Endothelial cell of hepatic sinusoid (primary cell): Measurements from ENCODE around the gene ARHGAP42.

Experiments
- in situ Hi-C: cut with HindIII; loops from 2 replicates; pipeline ENCODE4 v1.10.0; 2017; ENCODE audit warnings: low sequenced_read_pairs

ARHGAP42 gene

DNA sequence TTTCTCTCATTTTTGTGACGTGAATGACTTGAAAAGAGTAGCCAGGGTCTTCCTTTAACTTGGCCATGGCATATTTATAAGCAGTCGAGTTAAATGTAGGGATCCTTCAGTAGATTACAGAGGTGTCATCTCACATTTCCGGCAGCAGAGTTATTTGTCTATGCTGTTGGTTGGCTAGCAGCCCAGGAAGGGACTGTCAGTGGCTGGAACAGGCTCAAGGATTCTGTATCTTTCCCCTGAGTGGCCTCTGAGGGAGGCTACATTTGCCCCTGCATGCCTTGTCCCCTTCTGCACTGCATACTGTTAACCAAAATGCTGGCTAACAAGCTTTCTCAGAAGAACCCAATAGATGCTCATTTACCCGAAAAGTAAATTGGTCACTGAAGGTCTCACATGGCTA, 254.9 kb downstream of the ARHGAP42 start:
- in situ Hi-C loops: no loop called here

DNA sequence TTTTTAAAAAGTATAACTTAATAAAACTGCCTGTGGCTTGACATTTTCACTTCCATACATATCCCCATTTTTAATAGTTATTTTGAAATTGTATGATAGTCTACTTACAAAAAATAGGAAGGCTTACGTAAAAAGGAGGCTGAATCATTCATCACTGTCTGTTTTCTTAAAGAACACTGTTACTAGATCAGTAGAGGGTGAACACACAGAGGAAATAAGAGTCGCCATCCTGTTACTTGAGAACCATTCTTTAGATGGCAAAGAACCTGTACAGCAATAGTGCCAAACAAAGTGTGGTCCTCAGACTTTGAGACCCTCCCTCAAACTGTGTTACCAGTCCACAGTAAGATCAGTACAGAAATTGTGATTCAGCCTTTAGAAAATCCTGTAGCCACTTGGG, 261.8 kb downstream of the ARHGAP42 start:
- in situ Hi-C loops: no loop called here

- in situ Hi-C loops: no loop called here
Observed at GRCh38 chr11:100949443-100949842, 262.4 kb downstream of the ARHGAP42 start.

- in situ Hi-C loops: no loop called here
Observed at GRCh38 chr11:100955318-100955717, 268.2 kb downstream of the ARHGAP42 start.

- in situ Hi-C loops: no loop called here
Observed at GRCh38 chr11:100956351-100956750, 269.3 kb downstream of the ARHGAP42 start.

DNA sequence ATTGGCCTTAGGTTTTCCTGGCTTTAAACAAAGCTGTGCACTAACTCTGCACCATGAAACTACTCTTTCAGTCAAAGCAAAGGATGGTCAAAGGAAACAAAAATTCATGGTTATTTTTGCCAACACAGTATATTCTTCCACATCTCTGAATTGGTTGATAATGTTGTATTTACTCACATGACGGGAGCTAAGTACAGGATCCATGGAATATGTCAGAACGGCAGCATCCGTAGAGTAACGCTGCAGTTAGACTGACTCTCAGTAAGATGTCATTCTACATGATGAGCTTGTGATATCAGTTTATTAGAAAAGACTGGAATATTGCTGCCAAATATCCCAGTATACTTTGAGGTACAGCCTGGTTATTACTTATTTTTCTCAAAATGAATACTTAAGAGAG, 270.4 kb downstream of the ARHGAP42 start:
- in situ Hi-C loops: no loop called here

DNA sequence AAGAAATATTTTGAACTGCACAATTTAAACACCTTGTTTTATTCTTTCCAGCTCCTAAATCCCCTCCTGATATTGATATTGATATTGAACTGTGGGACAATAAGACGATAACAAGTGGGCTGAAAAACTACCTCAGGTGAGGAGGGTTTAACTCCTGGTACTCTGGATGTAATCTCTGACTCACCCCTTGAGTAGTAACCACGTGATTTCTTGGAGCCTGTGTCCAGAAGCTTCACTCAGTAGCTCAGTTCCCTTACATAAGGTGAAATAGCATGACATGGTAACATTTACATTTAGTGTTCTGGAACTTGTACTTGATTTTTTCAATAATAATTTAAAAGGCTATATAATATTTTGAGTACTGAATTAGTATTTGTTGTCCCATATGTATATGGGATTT, 274.5 kb downstream of the ARHGAP42 start:
- in situ Hi-C loops: no loop called here

GRCh38 chr11:100963375-100963774, 276.3 kb downstream of the ARHGAP42 start:
- in situ Hi-C loops: no loop called here

- in situ Hi-C loops: no loop called here
Observed at GRCh38 chr11:100964435-100964834, 277.3 kb downstream of the ARHGAP42 start.

GRCh38 chr11:100965346-100965745, 278.3 kb downstream of the ARHGAP42 start:
- in situ Hi-C loops: no loop called here

- in situ Hi-C loops: no loop called here
Observed at GRCh38 chr11:100966366-100966765, 279.3 kb downstream of the ARHGAP42 start.

DNA sequence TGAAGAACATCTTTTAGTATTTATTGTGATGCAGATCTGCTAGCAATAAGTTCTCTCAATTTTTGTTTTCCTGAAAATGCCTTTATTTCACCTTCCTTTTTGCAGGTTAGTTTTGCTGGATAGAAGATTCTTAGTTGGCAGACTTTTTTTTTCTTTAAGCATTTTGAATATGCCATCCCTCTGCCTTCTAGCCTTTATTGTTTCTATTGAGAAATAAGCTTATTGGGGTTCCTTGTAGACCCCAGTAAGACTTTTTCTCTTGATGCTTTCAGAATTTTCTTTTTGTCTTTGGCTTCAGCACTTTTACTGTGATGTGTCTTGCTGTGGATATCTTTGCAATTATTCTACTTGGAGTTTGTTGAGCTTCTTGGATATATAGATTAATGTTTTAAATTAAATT, 281.9 kb downstream of the ARHGAP42 start:
- in situ Hi-C loops: no loop called here

GRCh38 chr11:100970283-100971164, 283.4 kb downstream of the ARHGAP42 start:
- in situ Hi-C loops: no loop called here

DNA sequence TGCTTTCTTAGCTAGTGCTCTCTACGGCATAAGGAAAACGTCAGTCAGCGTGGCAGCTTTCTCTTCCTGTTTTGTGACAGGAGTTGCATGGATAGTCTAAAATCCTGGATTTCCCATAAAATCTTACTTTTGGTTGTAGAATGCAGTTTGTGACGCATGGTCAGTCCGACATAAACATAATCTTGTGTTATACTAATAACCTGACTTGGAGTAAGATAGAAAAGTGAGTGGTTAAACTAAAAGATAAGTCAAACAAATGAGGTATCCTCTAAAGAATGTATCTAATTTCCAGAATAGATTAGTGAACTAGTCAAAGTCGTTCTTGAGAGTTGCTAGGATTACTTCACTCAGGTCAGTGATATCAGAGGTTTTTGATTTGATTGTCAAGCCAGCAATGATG, 285.0 kb downstream of the ARHGAP42 start:
- in situ Hi-C loops: no loop called here

DNA sequence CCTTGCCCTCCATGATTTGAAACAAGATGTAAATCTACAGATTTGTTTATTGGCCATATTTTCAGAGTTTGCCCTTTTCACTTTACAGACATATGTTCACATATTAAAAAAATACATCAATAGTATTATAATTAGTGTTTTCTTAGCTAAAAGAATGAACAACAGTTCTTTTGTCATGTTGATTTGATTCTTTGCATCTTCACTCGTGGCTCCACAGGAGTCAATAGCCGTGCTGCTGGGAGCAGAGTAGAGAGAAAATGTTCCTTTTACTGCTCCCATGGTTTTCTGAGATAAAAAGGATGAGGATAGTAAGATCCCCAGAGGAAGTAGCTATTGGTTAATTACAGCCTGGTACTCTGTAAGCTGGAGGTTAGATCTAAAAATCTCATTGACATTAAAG, 291.4 kb downstream of the ARHGAP42 start:
- in situ Hi-C loops: no loop called here

- in situ Hi-C loops: no loop called here
Observed at GRCh38 chr11:100978939-100979338, 291.9 kb downstream of the ARHGAP42 start.

DNA sequence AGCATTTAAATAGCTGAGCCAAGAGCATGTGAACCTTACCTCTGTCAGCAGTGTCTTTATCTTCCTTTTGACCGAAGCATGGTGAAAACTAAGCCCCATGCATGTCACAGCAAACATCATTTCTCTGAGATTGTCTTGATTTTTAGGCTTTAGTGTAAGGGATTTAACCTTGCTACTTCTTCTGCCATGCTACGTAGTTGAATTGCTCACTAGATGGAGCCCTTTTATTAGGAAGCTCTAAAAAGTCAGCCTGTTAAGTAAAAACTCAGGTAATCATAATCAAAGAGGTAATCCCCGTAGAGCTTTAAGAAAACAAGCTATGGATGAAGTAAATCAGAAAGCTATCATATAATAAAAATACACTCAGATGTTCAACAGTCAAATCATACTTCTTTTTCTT, 293.1 kb downstream of the ARHGAP42 start:
- in situ Hi-C loops: no loop called here

GRCh38 chr11:100981196-100981824, 294.2 kb downstream of the ARHGAP42 start:
- in situ Hi-C loops: no loop called here

DNA sequence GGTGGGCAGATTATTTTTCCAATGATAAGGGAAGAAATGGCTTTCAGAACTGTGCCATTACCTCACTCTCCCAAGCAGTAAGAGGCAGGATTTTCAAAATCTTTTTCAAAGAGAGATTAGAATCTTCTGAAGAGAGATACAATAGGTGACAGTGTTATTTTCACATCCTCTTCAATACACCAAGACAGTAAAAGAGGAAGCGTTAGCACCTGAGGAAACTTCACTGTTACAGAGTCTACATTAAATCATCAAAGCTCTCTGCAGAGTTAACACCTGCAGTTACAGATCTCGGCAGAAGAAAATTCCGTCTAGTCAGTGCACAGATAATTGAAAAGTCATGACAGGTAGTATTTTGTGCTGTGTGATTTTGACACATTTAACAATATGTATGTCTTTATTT, 297.6 kb downstream of the ARHGAP42 start:
- in situ Hi-C loops: no loop called here

DNA sequence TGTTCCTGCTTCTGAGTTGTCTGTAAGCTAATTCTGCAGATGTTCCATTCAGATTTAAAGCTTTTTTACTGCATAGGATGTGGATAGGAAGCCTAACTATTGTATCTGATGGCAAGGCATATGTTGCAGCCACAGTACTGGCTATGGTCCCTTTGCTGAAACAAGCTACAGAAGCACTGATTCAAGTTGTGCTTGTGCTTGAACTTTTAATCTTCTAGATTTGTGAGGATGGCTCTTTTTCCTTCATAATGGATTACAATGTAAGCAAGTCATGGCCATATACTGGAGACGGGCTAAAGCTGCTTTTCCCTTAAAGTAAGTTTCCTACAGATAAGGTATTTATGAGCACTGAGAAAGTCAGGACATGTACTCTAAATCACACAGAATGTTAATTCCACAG, 303.8 kb downstream of the ARHGAP42 start:
- in situ Hi-C loops: no loop called here

DNA sequence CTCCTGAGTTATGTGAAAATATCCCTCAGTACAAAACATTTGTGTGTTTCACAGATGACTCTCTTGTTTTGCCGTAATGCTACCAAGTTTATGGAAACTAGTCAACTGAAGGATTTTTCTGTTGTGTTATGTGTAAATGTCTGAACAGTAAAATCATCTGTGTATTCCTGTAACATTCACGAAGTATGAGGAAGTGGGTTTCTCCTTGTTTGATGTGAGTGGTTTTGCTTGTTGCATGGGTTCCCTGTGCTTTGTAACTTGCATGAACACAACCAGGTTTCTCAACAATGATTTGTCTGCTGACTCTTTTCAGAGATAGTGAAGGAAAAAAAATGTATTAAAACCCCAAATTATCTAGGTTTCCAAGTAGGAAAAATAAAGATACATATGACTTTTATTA, 304.5 kb downstream of the ARHGAP42 start:
- in situ Hi-C loops: no loop called here

DNA sequence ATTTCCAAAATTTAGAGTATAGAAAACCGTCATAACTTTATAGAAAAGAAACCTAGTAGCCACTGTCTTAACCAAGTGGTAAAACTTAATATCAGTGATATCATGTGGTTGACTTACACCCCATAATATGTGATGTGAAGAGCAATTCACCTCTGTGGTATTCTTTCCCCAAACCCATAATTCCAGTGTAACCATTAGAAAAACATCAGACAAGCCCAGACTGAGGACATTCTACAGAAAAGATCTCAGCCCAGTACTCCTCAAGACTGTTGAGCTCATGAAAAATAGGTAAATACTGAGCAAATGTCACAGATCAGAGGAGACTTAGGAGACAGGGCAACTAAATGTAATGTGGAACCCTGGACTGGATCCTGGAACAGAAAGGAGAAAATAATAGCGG, 307.9 kb downstream of the ARHGAP42 start:
- in situ Hi-C loops: no loop called here
